NB4 (cell line): ENCODE data around the gene CDC16.

Experiments
- POLR2A ChIP-seq: IDR thresholded peaks from 2 replicates; pipeline ENCODE4 v1.6.1; 2011; ENCODE audit warnings: mild to moderate bottlenecking; ENCODE audit not compliant: insufficient read length; ENCODE audit errors: extremely low read depth
- TF ChIP-seq, protein P1 (sequence below): IDR thresholded peaks from one replicate; pipeline ENCODE4 v1.5.1; 2012; ENCODE audit warnings: low read depth, low read length
- TF ChIP-seq, protein P2 (sequence below): IDR thresholded peaks from 2 replicates; pipeline ENCODE4 v1.6.1; 2011; ENCODE audit warnings: low read depth, low read length

DNA sequence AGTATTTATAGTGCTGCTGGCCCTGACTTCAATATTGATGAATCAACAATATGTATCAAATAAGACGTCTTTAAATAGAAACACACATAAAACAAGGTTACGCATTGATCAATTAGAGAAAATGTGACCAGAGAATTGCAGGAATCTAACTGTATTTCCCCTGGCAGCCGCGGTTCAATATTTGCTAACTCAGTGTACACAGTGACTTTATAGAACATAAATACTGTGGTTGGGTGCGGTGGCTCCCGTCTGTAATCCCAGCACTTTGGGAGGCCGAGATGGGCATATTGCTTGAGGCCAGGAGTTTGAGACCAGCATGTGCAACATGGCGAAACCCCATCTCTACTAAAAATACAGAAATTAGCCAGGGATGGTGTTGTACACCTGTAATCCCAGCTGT is 23.9 kb downstream of the CDC16 start:
- TF ChIP-seq, protein P1, sequence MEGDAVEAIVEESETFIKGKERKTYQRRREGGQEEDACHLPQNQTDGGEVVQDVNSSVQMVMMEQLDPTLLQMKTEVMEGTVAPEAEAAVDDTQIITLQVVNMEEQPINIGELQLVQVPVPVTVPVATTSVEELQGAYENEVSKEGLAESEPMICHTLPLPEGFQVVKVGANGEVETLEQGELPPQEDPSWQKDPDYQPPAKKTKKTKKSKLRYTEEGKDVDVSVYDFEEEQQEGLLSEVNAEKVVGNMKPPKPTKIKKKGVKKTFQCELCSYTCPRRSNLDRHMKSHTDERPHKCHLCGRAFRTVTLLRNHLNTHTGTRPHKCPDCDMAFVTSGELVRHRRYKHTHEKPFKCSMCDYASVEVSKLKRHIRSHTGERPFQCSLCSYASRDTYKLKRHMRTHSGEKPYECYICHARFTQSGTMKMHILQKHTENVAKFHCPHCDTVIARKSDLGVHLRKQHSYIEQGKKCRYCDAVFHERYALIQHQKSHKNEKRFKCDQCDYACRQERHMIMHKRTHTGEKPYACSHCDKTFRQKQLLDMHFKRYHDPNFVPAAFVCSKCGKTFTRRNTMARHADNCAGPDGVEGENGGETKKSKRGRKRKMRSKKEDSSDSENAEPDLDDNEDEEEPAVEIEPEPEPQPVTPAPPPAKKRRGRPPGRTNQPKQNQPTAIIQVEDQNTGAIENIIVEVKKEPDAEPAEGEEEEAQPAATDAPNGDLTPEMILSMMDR = no peak
- TF ChIP-seq POLR2A = no peak
- TF ChIP-seq, protein P2, sequence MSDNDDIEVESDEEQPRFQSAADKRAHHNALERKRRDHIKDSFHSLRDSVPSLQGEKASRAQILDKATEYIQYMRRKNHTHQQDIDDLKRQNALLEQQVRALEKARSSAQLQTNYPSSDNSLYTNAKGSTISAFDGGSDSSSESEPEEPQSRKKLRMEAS = no peak
